ENCODE measurements around the gene FAM13A.

DNA sequence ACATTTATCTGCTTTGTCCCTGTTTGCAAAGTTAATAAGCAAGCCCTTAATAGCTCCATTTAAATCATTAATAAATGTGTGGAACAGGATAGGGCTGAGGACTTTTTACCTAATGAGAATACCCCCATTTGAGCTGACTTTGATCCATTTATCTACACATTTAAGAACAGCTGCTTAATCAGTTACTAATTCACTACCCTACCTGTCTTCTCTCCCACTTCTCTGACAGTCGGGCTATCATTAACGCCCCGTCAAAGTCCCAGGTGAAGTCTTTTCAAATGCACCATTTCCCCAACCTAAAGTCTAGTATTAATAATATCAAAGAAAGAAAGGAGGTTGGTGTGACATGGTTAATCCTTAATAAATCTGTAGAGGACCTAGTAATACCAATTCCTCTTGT lies 302.2 kb downstream of the FAM13A start:
- TF ChIP-seq EZH2 (IDR thresholded peaks at IDR 0.05; ENCODE audit: insufficient read depth, poor library complexity, severe bottlenecking) (no peak), EZH2phosphoT487 (IDR thresholded peaks at IDR 0.05; ENCODE audit: insufficient read depth, low read depth) (no peak)
